HG03378 (cell line): ENCODE data around the gene MCM7.

Experiments used
- ATAC-seq: cut with Tn5 transposase; IDR thresholded peaks from one replicate; pipeline ENCODE4 v1.9.1; 2021; ENCODE audit warnings: mild to moderate bottlenecking, moderate library complexity; ENCODE audit not compliant: unreplicated experiment

MCM7 gene

DNA sequence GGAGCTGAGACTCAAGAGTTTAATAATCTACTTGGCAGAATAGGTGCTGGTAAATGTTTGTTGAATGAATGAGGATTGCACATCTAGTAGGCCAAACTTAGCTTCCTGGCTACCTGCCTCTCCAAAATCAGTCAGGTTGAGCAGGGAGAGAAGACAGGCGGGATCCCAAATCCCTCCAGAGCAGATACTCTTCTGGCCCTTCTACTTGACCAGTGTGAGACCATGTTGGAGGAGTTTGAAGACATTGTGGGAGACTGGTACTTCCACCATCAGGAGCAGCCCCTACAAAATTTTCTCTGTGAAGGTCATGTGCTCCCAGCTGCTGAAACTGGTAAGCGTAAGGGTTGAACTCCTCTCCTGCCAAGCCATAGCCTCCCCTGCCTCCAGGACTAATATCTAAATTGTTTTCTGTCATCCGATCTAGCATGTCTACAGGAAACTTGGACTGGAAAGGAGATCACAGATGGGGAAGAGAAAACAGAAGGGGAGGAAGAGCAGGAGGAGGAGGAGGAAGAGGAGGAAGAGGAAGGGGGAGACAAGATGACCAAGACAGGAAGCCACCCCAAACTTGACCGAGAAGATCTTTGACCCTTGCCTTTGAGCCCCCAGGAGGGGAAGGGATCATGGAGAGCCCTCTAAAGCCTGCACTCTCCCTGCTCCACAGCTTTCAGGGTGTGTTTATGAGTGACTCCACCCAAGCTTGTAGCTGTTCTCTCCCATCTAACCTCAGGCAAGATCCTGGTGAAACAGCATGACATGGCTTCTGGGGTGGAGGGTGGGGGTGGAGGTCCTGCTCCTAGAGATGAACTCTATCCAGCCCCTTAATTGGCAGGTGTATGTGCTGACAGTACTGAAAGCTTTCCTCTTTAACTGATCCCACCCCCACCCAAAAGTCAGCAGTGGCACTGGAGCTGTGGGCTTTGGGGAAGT is 23.4 kb upstream of the MCM7 start:
- no peak for ATAC-seq

DNA sequence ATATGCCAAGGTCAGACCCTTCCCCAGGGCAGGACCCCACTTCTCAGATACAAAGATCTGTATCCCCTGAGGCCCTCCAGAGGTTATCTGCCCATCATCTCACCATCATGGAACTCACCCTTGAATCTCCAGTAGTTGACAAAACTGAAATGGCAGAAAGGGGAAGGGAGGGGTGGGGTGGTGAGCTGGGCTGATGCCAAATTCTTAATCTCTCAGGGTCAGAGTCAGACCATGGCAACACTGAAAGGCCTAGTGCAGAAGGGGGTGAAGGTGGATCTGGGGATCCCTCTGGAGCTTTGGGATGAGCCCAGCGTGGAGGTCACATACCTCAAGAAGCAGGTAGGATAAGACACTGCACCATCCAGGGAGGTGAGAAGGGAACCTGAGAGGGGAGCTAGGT is 21.4 kb upstream of the MCM7 start:
- no peak for ATAC-seq

GRCh38 chr7:100122067-100122466 is 20.9 kb upstream of the MCM7 start:
- no peak for ATAC-seq

DNA sequence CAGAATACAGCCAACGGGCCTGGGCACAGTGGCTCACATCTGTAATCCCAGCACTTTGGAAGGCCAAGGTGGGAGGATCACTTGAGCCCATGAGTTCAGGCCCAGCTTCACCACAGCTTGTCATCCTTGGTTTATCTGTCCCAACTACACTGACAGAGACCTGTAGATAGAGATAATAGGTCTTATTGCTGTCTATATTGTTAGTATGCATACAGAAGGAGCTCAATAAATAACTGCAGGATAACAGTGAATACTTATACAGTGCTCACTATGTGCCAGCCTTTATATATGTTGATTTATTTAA is 19.5 kb upstream of the MCM7 start:
- ATAC-seq: no peak

- peak; percentile 33 for ATAC-seq
Measured at GRCh38 chr7:100119970-100120732, 19.0 kb upstream of the MCM7 start.

- ATAC-seq: peak; percentile 71
Measured at GRCh38 chr7:100119072-100119969, 18.1 kb upstream of the MCM7 start, which contains the start of the genes CNPY4 and TAF6. Gene CNPY4 (plus strand): TSS chr7:100119634. CDS start chr7:100119745, 111 bp downstream. Gene TAF6 (minus strand): TSS chr7:100119358. CDS start chr7:100114209, 5,149 bp downstream.

GRCh38 chr7:100118388-100119071 is 17.3 kb upstream of the MCM7 start:
- ATAC-seq: no peak

- no peak for ATAC-seq
Measured at GRCh38 chr7:100115026-100115425, 13.8 kb upstream of the MCM7 start.

DNA sequence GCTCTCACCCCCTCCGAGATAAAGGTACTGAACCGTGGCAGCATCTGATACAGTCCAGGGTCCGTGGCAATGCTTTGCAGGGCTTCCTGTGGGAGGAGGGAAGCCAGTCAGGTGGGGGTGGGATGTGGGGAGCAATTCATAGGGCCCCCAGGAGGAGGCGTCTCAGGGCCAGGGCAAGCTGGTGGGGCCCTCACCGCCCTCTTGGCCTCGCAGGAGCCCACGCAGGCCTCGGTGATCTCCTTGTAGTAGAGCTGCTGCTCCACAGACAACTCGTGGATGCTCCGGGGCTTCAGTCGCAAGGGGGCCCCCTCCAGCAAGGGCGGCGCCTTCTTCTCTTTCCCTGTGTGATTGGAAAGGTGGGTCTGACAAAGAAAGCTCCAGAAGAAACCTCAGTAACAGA is 10.7 kb upstream of the MCM7 start:
- ATAC-seq: no peak

- no peak for ATAC-seq
Measured at GRCh38 chr7:100111156-100111555, 10.0 kb upstream of the MCM7 start.

DNA sequence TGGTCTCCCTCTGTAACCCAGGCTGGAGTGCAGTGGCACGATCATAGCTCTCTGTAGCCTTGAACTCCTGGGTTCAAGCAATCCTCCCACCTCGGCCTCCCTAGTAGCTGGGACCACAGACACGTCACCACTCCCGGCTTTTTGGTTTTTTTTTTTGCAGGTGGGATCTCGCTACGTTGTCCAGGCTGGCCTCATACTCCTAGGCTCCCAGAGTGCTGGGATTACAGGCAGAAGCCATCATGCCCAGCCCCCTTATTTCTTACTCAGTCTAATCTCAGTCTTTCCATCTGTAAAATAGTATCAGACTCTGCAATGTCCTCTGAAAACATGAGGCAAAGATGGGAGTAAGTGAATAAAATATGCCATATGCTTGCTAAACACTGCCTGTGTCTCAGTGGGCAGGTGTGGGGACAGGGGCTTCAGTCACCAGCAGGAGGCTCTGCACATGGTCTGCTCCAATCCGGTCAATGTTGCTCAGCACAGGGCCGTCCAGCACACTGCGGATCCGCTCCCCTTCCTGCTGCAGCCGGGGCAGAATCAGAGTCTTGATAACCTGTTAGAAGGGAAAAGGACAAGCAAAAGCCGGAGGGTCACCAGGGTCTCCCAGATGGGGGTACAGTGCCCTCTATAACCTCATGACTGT is 8.4 kb upstream of the MCM7 start:
- ATAC-seq: no peak

GRCh38 chr7:100107890-100108289 is 6.7 kb upstream of the MCM7 start:
- ATAC-seq: no peak

GRCh38 chr7:100107125-100107737 is 6.0 kb upstream of the MCM7 start:
- no peak for ATAC-seq

DNA sequence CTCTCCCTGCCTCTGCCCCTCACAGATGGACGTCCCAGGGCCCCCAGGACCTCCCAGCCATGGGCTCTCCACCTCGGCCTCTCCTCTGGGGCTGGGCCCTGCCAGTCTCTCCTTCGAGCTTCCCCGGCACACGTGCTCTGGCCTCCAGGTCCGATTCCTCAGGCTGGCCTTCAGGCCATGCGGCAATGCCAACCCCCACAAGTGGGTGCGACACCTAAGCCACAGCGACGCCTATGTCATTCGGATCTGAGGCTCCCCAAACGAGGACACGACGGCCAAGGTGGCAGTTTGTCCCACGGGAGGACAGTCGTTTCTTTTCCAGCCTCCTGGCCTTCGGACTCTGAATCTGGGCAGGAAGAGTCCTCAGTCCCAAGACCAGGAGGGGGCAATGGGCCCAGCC is 5.4 kb upstream of the MCM7 start:
- no peak for ATAC-seq

- no peak for ATAC-seq
Measured at GRCh38 chr7:100105534-100105933, 4.3 kb upstream of the MCM7 start.

DNA sequence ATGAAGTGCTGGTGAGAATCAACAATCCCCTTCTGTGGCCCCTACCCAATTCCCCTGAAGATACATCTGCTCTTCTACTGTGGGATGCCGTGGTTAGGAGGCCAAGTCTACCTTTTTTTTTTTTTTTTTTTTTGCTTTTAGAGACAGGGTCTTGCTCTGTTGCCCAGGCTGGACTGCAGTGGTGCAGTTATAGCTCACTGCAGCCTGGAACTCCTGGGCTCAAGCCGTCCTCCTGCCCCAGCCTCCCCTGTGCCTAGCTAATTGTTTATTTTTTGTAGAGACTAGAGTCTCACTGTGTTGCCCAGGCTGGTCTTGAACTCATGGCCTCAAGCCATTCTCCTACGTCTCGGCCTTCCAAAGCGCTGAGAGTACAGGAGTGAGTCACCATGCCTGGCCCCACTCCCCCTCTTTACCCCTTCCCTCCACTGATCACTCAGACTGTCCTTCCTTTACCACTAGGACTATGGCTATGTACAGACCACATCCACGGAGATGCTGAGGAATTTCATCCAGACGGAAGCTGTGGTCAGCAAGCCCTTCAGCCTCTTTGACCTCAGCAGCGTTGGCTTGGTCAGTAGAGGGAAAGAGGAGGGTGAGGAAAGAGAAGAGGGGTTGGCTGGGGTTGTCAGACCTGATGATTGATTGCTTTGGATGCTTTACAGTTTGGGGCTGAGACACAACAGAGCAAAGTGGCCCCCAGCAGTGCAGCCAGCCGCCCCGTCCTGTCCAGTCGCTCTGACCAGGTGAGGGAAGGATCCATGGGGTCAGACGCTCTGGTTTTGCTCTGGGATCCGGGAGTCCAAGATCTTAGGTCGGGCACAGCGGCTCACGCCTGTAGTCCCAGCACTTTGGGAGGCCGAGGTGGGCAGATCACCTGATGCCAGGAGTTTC is 2.0 kb upstream of the MCM7 start:
- no peak for ATAC-seq

GRCh38 chr7:100100420-100101015 is 679 bp downstream of the MCM7 start:
- ATAC-seq: peak; percentile 61

- ATAC-seq: no peak
Measured at GRCh38 chr7:100099452-100099851, 1.7 kb downstream of the MCM7 start.
